Measurements from ENCODE around the gene LRRC2. TPM values are rescaled to one million over a fixed set of nuclear protein-coding genes. Genes with fewer than 3 reads are reported as not detected.

Gene LRRC2
- total RNA-seq, 4 donors from 2014 or later, result 1.1 to 7.7 (median 5.0) TPM

- TF ChIP-seq CTCF (IDR thresholded peaks at IDR 0.05; ENCODE audit: low read depth), result no peak
Observed at GRCh38 chr3:46533091-46533490, 33.0 kb downstream of the LRRC2 start.

- no peak for TF ChIP-seq CTCF (IDR thresholded peaks at IDR 0.05; ENCODE audit: low read depth)
Observed at GRCh38 chr3:46527239-46527638, 38.9 kb downstream of the LRRC2 start.

DNA sequence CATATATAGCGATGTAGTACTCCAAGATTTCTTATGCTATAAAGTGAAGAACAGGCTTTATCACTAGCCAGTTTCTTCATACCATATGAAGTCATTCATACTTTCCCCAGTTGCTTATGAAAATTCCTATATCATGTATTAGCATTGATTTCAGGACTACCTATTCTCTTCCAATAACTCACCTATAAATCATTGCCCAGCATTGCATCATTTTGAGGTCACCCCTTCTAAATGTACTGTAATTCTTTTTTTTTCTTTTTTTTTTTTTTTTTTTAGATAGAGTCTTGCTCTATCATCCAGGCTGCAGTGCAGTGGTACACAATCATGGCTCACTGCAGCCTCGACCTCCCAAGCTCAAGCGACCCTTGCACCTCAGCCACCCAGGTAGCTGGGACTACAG, 41.3 kb downstream of the LRRC2 start:
- TF ChIP-seq CTCF (IDR thresholded peaks at IDR 0.05; ENCODE audit: low read depth), result no peak

DNA sequence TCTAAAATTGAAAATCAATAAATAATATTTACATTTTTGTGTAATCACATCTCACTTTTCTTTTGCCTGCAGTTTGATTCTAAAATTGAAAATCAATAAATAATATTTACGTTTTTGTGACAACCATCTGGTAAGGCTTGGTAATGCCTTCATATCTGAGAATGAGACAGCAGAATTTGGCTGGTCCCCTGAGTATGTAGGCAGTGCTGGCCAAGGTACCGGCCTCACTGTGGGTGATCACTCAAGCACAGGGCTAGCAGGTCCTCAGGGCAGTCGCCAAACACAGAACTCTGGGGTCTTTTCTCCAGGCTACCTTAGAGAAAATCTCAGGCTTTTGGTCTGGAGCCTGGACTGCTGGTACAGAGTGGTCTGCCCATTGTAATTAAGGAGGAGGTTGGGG, 42.1 kb downstream of the LRRC2 start:
- TF ChIP-seq CTCF (IDR thresholded peaks at IDR 0.05; ENCODE audit: low read depth), result no peak

DNA sequence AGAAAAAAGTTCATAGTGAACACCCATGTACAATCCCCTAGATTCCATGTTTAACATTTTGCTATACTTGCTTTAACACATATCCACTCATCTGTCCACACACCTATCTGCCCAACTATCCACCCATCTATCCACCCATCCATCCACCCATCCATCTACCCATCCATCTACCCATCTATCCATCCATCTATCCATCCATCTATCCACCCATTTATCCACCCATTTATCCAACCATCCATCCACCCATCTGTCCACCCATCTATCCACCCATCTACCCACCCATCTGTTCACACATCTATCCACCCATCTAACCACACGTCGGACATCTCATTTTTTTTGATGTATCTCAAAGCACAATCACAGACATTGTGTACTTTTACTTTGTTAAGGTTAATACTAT, 42.5 kb downstream of the LRRC2 start:
- TF ChIP-seq CTCF (IDR thresholded peaks at IDR 0.05; ENCODE audit: low read depth), result no peak

DNA sequence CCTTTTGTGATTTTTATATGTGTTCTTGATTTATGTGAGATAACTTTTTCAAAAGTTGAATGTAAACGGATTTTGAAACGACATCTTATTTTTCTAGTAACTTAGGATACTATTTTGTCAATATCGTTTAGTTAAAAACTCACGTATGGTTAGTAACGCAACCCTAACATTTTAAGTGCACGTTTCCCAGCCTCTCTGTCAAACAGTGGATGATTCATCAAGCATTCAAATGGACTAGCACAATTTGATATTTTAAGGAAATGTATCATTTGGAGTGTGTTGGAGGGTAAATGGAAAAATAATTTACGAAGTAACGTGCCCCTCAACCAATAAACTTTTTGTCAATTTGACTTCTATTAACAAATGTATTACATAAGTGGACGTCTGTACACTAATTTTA, 45.0 kb downstream of the LRRC2 start:
- TF ChIP-seq CTCF (IDR thresholded peaks at IDR 0.05; ENCODE audit: low read depth), result no peak

DNA sequence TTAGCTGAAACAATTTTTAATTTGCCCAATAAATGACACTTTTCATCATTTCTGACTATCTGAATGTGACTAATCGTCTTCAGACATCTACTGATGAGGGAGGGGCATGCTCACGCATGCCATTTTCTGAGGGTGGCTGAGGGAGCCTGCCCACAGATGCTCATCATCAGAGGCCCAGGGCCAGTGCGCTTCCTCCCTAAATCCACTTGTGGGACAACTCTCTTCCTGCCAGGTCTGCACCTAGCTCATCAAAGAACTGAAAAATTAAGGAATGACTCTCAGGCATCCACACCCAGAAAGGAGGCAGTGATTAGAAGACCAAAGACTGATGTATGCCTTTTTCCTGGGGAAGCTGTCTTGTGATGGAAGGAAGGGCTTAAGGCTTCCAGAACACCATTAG, 45.6 kb downstream of the LRRC2 start:
- no peak for TF ChIP-seq CTCF (IDR thresholded peaks at IDR 0.05; ENCODE audit: low read depth)

DNA sequence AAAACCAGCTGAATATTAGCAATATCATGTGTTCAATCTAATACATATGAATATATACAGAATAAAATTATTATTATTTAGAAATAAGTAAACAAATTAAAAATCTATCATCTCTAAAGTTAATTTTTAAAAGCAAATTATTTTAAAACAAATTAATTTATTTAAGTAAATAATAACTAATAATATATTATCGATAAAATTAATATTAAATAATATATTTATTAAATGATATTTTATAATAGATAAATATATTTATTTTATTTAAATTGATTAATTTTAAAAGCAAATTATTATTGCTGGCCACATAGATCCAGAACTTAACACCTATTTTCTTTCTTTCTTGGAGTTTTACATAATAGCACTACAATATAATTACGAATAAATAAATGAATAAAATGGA, 46.1 kb downstream of the LRRC2 start:
- no peak for TF ChIP-seq CTCF (IDR thresholded peaks at IDR 0.05; ENCODE audit: low read depth)
